Activated CD8-positive, alpha-beta memory T cell treated with anti-CD3 and anti-CD28 coated beads, Interleukin-2, amount 50 U/mL, for 4 hours (primary cell): Measurements from ENCODE around the gene CD200R1L.

Experiments used
- DNase-seq: peaks from one replicate; pipeline ENCODE4 v3.0.0-alpha.2; 2020

Gene CD200R1L

DNA sequence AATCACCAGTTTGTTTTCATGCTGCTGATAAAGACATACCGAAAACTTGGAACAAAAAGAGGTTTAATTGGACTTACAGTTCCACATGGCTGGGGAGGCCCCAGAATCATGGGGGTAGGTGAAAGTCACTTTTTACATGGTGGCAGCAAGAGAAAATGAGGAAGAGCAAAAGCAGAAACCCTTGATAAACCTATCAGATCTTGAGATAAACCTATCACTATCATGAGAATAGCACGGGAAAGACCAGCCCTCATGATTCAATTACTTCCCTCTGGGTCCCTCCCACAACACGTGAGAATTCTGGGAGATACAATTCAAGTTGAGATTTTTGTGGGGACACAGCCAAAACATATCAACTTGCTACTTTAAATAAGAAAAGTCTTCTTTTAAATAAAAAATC is 28.9 kb downstream of the CD200R1L start:
- DNase-seq: no peak

DNA sequence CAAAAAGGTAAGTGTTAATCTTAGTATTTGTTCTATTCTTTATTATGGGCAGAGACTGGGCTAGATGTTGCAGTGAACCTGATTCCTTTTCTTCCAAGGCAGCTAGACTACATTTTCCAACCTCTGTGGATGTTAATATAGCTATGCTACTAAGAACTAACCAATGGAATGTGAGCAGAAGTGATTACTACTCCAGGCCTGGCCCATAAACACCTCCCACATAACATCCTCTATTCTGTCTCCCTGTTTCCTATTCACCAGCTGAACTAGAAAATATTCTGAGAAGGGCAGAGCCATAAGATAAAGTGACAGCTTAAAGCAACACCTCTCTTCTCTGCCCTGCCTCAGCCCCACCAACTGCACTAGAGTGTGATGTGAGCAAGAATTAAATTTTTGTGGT is 29.4 kb downstream of the CD200R1L start:
- DNase-seq: no peak

DNA sequence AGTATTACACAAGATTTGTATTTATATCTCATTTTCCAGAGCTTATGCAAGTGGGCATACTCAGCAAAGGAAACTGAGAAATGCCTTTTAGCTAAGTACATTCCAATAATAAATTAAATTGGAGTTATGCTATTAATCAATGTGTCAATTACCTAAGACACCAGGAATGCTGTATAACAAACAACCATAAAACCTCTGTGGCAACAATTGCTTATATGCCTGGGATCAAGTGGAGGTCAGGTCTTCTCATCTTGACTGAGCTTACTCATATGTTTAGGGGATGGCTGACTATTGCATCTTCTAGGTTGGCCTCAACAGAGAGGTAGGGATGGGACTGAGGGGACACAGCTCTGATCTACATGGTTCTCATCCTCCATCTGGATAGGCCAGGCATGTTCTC is 30.7 kb downstream of the CD200R1L start:
- DNase-seq: no peak

DNA sequence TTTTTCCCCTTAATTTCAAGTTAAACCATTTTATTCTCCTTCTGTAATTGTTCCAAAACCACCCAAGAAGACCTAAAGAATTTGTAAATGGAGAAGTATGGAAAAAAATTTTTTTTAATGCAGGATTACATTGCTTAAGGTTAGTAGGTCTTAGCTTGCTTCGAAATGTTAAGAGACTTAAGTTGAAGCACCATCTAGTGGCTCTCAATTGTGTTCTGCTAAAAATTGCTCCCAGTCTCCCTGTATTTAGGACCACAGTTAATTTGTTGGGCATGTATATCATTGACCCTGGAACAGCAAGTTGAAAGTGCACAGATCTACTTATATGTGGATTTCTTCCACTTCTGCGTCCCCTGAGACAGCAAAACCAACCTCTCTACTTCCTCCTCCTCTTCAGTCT is 32.4 kb downstream of the CD200R1L start:
- DNase-seq: no peak

DNA sequence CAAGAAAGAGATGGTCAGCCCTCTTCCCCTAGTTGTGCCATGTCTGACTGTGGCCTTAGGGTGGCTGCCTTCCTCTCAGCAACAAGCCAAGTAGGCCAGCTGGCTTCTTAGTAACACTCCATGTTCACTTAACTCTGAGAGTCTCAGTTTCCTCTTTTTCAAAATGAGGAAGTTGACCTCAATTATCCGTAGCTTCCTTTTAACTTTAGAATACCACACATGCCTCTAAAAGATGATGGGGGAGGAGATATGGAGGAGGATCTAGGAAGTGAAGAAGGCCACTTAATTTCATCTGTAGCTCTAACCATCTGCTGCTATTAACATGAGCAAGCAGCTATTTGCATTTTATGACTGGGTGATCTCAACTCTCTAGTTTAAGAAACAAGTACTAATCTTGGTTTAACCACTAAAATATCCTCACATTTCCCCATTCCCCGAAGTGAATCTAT is 32.9 kb downstream of the CD200R1L start:
- no peak for DNase-seq

DNA sequence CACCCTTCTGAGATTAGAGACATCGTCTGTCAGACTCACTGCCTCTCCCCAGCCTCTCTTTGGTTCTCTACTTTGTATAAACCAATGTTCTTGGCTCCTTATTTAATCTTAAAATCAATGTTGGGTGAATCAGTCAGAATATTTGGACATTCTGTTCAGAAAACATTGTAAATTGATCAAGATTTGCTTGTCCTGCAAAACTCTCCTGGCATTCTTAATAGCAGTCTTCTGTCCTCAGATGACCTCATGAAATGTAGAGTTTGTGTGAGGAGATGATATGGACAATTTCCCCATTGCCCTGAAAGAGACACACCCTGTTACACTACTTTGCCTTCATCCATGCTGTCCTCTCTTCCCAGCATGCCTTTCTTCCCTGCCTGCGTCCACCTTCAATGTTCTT is 33.6 kb downstream of the CD200R1L start:
- DNase-seq: no peak

DNA sequence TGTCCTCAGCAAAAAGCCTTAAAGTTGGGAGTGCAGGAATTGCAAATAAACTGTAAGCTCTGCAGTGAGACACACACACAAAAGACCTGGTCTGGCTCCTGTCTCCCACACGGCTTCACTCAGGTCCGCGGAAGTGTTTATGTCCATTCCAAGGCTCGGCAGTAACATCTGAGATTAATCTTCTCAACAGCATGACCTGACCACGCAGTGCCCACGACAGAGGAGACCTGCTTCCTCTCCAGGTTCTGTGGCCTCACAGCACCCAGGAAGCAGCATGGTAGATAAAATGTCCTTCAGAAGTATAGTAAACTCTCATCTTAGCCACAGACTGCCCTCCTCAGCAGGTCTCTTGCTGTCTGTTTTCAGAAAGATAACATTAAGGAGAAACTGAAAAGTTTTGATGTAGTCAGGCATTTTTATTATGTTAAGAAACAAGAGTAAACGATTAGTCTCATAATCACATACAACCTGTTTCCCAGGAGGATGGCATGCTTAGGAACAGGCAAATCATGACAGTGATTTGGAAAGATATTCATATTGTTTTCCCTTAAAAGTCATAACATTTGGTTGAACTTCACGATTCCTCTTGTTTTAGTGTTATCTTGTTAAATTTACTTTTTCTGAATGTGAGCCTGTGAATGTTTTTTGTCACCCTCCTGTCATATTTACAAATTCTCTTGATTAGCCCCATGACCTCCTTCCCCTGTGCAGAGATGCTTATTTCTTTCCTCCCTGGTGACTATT is 34.6 kb downstream of the CD200R1L start:
- no peak for DNase-seq

DNA sequence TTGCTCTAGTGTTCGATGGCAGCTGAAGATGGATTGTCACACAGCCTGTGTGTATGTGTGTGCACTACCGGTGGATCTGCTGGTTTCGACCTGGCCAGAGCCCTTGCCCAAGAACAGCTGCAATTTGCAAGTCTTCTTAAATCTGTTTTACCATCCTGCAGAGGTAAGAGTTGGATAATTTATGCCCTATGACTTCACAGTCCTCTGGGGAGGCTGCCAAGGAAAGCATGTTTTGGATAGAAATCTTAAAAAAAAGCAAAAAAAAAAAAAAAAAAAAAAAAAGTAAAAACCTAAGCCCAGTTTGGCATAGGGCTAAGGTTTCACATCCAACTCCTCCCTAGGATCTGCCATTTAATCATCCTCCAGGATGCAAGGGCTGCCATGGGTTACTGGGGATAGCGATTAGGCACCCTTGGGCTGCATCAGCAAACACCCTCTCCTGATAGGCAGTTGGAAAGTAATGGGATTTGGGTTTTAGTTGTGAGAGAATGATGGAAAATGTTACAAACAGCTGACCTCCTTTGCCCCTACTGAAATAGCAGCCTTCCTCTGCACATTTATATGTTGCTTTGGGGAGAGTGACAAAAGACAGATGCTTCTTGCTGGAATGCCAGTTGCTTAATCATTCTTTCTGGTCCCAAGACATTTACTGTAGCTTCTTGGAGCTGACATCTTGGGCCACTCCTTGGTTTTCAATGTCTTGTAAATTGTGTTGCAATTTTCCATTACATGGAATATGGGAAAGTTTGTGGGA is 35.4 kb downstream of the CD200R1L start:
- no peak for DNase-seq

DNA sequence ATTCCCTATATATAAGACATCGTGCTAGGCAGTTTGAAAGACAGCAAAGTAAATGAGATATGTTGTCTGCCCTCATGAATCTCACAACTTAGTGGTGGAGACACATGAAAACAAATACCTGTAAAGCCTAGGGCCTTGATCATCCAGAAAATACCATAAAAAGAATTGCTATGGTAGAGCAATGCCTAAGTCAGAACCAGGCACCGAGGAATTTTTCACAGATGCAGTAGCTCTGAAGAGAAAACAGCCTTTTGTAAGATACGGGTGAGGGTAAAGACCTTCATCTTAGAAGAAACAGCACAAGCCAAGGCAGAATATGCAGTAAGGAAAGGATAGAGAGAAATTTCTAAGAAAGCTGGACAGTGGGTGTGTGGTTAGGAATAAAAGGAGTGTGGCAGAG is 36.1 kb downstream of the CD200R1L start:
- DNase-seq: no peak

DNA sequence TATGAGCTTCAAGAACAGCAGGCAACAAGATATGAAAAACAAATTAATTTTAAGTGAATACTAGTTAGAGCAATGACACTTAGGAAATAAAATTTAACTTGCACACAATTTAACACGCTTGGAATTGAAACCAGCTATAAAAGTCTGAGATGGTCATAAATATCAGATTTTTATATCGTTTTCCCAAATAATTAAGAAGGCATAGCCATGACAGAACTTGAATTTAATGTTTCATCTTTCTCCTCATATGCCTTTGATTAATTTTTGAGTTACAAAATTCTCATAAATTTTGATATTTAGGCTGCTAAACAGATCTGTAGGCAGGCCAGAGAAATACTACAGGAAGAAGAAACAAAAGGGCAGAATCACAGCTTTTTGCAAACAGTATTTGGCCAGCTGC is 38.5 kb downstream of the CD200R1L start:
- DNase-seq: no peak

DNA sequence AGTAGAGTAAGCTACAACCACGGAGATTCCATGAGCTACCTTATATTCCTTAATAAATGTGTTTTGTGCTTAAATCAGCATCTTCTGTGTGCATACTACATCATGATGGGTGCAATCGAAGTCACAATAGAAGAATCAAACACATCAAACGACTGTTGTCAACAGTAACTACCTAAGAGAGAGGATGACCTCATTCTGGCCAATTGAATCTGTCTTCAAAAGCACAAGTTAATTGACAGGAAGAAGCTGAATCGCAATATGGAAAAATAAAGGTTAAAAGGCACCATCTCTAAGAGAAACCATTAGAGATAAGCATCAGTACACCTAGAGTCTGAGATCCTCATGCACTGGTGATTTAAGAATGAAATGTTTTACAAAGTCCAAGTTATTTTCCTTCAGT is 39.0 kb downstream of the CD200R1L start:
- no peak for DNase-seq

DNA sequence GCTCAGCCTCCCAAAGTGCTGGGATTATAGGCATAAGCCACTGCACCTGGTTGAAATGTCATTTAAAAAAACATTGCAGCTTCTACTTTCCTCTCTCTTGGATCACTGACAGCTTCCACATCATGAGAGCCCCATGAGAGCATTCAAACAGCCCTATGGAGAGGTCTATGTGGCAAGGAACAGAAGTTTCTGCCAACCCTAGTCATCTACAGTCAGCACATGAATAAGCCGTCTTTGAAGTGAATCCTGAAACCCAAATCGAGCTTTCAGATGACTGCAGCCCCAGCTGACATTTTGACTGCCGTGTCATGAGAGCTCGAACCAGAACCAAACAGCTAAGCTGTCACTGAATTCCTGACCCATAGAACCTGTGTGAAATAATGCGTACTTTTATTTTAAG is 39.8 kb downstream of the CD200R1L start:
- DNase-seq: no peak

DNA sequence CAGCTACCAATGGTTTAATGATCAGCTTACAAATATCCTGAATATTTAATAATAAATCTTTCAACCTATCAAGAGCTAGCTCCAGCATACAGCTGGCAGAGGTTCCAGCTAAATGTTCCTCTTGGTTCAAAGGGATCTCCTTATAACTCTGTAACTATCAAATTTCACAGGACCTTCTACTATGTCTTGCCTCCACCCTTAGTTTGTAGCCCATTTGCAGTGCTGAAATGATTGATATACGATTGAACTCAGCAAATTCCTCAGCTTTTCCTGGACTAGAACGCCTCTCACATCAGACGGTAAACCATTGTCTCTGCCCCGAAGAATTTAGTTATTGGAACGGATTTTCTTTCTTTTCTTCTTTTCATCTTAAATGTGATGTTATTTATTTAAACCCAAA is 41.5 kb downstream of the CD200R1L start:
- no peak for DNase-seq

DNA sequence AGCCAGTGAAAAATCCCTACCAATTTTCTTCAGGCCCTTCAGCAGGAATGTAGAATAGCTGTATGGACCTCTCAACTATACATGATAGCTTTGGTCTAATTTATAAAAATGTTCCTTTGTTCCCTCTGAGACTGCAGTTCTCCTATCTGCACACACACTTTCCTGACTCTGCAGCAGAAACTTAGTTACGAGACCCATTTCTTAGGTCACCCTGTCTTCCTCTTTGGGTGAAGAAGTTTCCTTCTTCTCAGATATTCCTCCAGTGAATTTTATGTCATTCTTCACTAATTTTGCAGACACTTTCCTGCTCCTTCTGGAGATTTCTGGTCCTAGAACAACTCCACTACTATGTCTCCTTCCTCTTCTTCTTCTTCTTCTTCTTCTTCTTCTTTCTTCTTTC is 42.6 kb downstream of the CD200R1L start:
- DNase-seq: no peak

DNA sequence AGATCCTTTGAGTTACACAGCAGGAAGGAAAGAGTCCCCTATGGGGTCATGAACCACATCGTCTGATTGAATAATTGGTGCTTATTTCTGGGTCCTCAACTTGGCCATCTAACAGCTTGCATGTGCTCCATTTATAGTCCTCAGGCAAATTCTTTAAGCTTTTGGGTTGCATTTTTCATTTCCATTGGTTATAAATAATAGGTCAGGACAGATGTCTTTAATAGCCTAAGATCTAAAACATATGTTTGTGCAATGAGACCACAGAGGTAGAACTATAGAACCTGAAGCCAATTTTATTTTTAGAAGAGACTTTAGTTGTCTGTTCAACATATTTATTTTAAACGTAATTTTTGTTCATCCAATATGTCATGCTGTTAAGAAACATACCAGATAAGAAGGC is 43.2 kb downstream of the CD200R1L start:
- no peak for DNase-seq

DNA sequence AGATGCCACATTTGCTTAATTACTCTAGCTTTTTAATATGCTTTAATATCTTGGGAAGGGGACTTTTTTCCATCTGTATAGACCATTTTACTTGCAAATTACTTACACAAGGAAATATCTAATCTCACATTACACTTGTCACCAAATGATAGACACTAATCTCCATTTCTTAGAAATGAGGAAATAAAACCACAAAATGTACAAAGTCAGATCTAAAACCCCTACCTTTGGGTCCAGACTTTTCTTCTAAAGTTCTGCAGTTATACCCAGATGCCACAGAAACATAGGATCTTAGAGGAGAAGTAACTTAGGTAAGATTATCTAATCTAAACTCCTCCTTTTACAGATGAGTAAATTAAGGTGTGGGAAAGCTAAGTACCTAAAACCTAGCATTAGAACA is 44.3 kb downstream of the CD200R1L start:
- DNase-seq: no peak

DNA sequence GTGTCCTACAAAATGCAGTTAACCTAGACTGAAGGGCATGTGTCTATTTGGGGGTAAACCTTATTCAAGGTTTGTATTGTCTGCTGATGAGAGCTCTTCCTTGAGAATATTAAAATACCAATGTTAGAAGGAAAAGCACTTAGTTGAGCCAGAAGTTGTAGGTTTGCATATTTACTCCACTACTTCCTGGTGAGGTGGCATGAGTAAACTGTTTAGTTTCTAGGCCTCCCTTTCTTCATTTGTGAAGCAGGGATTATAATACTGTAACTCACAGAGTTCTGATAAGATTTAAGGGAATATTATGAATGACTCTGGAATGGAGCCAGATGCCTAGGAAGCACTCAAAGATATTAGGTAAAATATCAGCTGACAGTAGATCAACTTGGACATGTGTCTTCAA is 46.7 kb downstream of the CD200R1L start:
- no peak for DNase-seq

DNA sequence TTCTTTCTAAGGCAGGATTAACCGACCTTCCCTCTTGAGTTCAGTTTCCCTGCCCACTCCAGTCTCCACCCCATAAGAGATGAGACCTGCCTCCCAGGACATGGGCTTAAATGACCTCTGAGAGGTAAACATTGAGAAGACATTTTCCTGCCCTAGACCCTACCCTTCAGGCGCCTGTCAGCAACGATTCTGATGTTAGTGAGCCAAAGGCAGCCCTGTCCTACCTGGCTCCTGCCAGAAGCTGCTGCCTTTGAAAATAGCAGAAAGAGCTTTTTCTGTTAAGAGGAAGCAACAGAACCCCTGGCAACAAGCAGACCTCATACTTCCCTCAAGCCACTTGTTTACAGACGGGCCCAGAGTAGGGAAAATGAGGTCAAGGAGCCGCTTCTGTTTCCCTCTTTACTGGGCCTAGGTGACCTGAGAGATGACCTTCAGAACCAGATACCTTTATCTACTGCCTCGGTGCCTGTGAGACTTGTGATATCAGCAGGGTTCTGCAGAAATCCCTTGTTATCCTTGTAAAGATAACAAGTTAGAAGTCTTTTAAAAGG is 52.0 kb downstream of the CD200R1L start:
- no peak for DNase-seq

DNA sequence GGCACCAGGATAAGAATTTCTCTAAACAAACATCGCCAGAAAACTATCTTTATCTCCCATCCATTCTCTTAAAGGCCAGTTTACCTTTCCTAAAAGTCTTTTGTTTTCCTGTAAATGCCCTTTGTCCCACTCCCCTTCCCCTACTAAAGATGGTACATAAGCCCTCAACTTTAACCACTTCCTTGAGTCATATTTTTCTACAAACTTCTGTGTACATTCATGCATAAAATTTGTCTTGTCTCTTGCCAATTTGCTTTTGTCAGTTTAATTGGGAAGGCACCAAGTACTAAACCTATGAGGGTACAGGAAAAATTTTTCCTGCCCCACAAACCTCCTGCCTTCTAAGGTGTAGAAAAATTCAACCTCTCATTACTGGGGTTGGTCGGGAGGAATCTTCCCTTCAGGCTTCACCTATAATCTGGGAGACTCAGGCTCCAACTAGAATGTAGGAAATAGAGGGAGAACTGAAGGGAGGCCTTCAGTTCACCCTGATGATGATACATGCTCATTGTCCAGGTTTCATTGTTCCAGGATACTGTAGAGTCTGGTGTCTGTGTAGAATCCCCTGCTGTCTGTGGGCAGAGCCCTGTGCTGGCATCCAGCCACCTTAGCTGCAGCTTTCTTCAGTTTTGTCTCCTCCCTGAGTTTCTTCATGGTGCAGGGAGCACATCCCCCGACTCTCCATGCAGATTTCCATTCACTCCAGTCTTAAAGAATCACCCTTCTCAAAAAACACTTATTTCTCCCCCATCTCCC is 53.2 kb downstream of the CD200R1L start:
- DNase-seq: no peak

DNA sequence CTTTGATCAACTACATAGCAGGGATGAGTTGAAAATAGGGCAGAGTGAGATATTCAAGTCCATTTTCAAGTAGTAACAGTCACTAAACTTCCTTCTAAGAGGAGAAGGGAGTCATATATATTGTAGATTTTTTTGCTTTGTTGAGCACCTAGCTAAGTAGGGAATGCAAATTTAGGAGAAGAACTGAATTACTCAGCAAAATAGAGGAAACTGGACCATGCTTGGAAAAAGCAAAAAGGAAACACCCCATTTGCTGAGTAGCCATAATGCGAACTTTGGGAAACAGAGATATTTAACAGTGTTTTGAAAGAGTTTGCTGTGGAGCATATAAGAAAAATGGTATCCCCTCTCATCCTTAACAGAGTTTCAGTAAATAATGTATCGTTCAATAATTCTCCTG is 54.9 kb downstream of the CD200R1L start:
- DNase-seq: no peak

DNA sequence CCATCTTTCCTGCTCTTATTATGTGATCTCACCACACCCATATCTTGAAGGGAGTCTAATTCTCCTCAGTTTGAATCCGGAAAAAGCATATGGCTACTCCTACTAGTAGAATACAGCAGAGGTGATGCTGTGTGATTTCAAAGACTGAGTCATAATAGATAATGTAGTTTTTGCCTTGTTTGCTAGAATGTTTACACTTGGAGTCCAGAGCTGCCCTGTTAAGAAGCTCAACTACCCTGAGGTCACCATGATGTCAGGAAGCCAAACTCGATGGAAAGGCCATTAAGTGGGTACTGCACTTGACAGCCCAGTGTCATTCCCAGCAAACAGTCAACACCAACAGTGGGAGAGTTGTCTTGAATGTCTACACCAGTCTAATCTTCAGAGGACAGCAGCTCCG is 56.9 kb downstream of the CD200R1L start:
- no peak for DNase-seq

DNA sequence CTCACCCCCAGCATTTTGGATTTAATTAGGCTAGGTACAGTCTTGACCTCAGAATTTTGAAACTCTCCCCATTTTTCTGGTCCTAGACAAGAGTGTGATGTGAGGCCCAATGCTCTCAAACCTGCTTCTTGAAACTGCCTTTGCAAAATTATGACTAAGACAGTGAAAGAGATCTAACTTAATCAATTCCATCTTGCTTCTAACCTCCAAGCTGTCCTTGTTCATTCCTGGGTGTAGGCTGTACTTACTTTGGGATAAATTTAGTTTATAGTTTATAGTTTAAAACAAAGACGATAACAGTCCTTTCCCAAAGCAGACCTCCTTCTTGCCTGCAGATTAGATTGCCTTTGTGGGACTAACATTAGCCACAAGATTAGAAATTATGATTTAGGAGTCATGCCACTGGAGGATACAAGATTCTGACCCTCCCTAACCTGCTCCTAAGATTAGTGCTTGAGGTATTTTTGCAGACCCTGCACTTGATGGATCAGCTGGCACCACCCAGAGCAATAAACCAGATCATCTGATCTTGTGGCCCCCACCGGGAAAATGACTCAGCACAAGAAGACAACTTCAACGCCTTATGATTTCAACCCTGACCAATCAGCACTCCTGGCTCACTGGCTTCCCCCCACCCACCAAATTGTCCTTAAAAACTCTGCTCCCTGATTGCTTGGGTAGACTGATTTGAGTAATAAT is 59.6 kb downstream of the CD200R1L start:
- no peak for DNase-seq

DNA sequence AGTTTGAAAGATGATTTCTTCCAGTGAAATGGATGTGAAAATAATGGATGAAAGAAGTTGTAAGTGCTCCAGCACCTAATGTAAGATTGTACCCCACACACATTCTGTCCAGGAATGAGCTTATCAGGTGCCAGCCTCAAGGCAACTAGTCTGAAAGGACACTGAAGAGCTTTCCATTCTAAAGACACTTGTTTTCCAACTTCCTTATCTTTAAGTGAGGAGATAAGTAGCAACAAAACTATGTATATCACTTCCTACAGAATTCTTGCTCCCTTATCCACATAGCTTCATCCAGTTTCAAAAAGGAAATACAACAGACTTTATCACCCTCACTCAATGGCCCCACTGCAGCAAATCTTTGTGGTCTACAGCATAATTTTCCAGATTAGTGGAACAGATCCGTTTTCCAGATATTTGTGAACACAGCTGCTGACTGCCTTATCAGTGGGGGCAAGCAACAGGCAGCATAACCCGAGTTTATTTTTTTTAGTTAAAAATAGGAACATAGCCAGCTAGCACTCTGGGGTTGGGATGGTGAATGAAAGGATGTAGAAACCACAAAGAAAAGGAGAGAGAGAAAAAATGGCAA is 60.6 kb downstream of the CD200R1L start:
- no peak for DNase-seq
